ENCODE measurements around the gene ZDHHC14.

ZDHHC14 gene

GRCh38 chr6:157603314-157603940 lies 222.4 kb downstream of the ZDHHC14 start:
- ATAC-seq (ENCODE audit: low read depth) (no peak), DNase-seq (ENCODE audit: low spot score) (no peak)
- Histone ChIP-seq H3K27me3 (ENCODE audit: insufficient read depth, poor library complexity, severe bottlenecking) (no peaks in the 10 kb centered on the region), H3K4me3 (ENCODE audit: severe bottlenecking) (no peak overlapping the region), H3K4me1 (ENCODE audit: insufficient read depth, poor library complexity, severe bottlenecking) (no peaks in the 10 kb centered on the region), H3K27ac (ENCODE audit: poor library complexity, severe bottlenecking) (no peak overlapping the region), H3K9me3 (ENCODE audit: severe bottlenecking) (no peaks in the 10 kb centered on the region), H3K36me3 (ENCODE audit: low read depth) (no peaks in the 10 kb centered on the region)
- no peak for TF ChIP-seq CTCF (IDR thresholded peaks at IDR 0.05; ENCODE audit: poor library complexity, severe bottlenecking)

- Histone ChIP-seq H3K4me3 (ENCODE audit: severe bottlenecking) (no peak overlapping the region), H3K27me3 (ENCODE audit: insufficient read depth, poor library complexity, severe bottlenecking) (no peaks in the 10 kb centered on the region), H3K36me3 (ENCODE audit: low read depth) (no peaks in the 10 kb centered on the region), H3K27ac (ENCODE audit: poor library complexity, severe bottlenecking) (no peak overlapping the region), H3K4me1 (ENCODE audit: insufficient read depth, poor library complexity, severe bottlenecking) (no peaks in the 10 kb centered on the region), H3K9me3 (ENCODE audit: severe bottlenecking) (no peaks in the 10 kb centered on the region)
- ATAC-seq (ENCODE audit: low read depth) (no peak), DNase-seq (ENCODE audit: low spot score) (no peak)
- no peak for TF ChIP-seq CTCF (IDR thresholded peaks at IDR 0.05; ENCODE audit: poor library complexity, severe bottlenecking)
These were observed 223.0 kb downstream of the ZDHHC14 start for GRCh38 chr6:157603971-157604370.

GRCh38 chr6:157604816-157605215 lies 223.8 kb downstream of the ZDHHC14 start:
- ATAC-seq (ENCODE audit: low read depth), result no peak
- no peak for DNase-seq (ENCODE audit: low spot score)
- TF ChIP-seq CTCF (IDR thresholded peaks at IDR 0.05; ENCODE audit: poor library complexity, severe bottlenecking), result no peak
- Histone ChIP-seq H3K4me1 (ENCODE audit: insufficient read depth, poor library complexity, severe bottlenecking) (no peaks in the 10 kb centered on the region), H3K27ac (ENCODE audit: poor library complexity, severe bottlenecking) (no peak overlapping the region), H3K9me3 (ENCODE audit: severe bottlenecking) (no peaks in the 10 kb centered on the region), H3K27me3 (ENCODE audit: insufficient read depth, poor library complexity, severe bottlenecking) (no peaks in the 10 kb centered on the region), H3K4me3 (ENCODE audit: severe bottlenecking) (no peak overlapping the region), H3K36me3 (ENCODE audit: low read depth) (no peaks in the 10 kb centered on the region)

DNA sequence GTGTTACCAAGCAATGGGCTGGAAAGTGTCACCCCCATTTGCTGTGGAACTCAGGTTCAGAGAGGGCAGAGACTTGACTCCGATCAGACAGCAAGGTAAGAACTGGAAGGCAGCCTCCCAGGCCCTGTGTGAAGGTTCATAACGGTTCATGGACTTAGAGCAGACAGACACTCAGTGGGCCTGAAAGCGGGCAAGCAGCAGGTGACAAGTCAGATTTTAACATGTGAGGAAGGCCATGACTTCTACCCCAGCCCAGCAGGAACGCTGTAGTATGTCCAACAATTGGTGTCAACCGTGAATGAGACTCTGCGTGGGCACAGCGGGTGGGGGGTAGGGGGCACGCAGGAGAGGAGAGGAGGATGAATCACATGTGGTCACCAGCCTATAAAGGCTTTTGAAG lies 224.5 kb downstream of the ZDHHC14 start:
- H3K9me3 ChIP-seq (ENCODE audit: severe bottlenecking), result no peaks in the 10 kb centered on the region
- no peaks in the 10 kb centered on the region for H3K4me1 ChIP-seq (ENCODE audit: insufficient read depth, poor library complexity, severe bottlenecking)
- no peak for DNase-seq (ENCODE audit: low spot score)
- no peak overlapping the region for H3K4me3 ChIP-seq (ENCODE audit: severe bottlenecking)
- no peak for ATAC-seq (ENCODE audit: low read depth)
- H3K27me3 ChIP-seq (ENCODE audit: insufficient read depth, poor library complexity, severe bottlenecking), result no peaks in the 10 kb centered on the region
- H3K27ac ChIP-seq (ENCODE audit: poor library complexity, severe bottlenecking), result no peak overlapping the region
- no peaks in the 10 kb centered on the region for H3K36me3 ChIP-seq (ENCODE audit: low read depth)
- no peak for TF ChIP-seq CTCF (IDR thresholded peaks at IDR 0.05; ENCODE audit: poor library complexity, severe bottlenecking)

DNA sequence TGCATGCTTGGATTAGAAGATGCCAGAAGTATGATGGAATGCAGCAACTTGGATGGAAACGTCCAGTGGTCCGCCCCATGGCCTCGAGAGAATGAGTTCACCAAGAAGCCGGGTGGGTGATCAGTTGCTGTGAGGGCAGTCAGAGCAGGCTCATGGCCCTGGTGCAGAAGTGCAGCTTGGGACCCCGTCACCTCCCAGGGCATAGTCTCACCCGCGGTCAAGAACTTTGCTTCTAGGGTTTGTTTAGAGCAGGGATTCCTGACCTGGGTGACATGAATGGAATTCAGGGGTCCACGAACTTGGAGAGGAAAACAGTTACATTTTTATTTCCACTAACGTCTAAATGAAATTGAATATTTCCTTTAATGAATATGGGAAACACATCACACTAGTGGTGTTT lies 225.5 kb downstream of the ZDHHC14 start:
- Histone ChIP-seq H3K27me3 (ENCODE audit: insufficient read depth, poor library complexity, severe bottlenecking) (no peaks in the 10 kb centered on the region), H3K27ac (ENCODE audit: poor library complexity, severe bottlenecking) (no peak overlapping the region), H3K9me3 (ENCODE audit: severe bottlenecking) (no peaks in the 10 kb centered on the region), H3K4me1 (ENCODE audit: insufficient read depth, poor library complexity, severe bottlenecking) (no peaks in the 10 kb centered on the region), H3K4me3 (ENCODE audit: severe bottlenecking) (no peak overlapping the region), H3K36me3 (ENCODE audit: low read depth) (no peaks in the 10 kb centered on the region)
- DNase-seq (ENCODE audit: low spot score), result no peak
- no peak for TF ChIP-seq CTCF (IDR thresholded peaks at IDR 0.05; ENCODE audit: poor library complexity, severe bottlenecking)
- no peak for ATAC-seq (ENCODE audit: low read depth)
